ENCODE results near the gene FZR1.

The FZR1 gene

GRCh38 chr19:3471954-3472655 is 34.0 kb upstream of the FZR1 start:
- Histone ChIP-seq H3K36me3 (peaks cover 39% of the 10 kb centered on the region), H3K4me1 (peaks cover 53% of the 10 kb centered on the region), H3K27me3 (no peaks in the 10 kb centered on the region), H3K4me2 (peak overlapping the region; percentile 19; the same call in 1 of the 2 replicates), H4K20me1 (peaks cover 52% of the 10 kb centered on the region), H3K9ac (no peak overlapping the region), H3K4me3 (no peak overlapping the region), H3K9me3 (peaks cover 9% of the 10 kb centered on the region), H3K27ac (no peak overlapping the region)
- no peak for TF ChIP-seq Cebpa-rat (IDR thresholded peaks at IDR 0.05)

DNA sequence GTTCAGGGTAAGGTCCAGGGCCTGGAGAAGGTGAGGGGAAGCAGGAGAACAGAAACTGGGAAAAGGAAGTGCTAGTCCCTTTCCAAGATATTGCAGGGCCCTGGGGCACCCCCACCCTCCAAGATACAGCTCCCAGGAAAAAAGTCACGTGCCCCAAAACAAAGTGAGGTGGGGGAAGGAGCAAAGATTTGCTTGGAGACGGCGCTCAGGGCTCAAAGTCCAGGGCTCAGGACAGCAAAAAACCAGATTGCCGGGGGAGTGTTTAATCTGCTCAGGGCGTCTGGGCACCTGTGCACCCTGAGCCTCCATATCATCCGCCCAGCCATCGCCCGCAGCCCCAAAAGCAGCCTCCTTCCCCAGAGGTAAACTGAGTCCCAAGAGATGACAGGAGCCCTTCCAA is 32.1 kb upstream of the FZR1 start:
- Histone ChIP-seq H3K4me2 (no peak overlapping the region), H3K9me3 (no peaks in the 10 kb centered on the region; the same call in 1 of the 2 replicates), H3K9ac (no peak overlapping the region), H3K27ac (no peak overlapping the region), H3K36me3 (peaks cover 32% of the 10 kb centered on the region), H4K20me1 (peaks cover 51% of the 10 kb centered on the region), H3K4me3 (no peak overlapping the region), H3K4me1 (peaks cover 63% of the 10 kb centered on the region), H3K27me3 (no peaks in the 10 kb centered on the region)
- TF ChIP-seq Cebpa-rat (IDR thresholded peaks at IDR 0.05), result no peak

DNA sequence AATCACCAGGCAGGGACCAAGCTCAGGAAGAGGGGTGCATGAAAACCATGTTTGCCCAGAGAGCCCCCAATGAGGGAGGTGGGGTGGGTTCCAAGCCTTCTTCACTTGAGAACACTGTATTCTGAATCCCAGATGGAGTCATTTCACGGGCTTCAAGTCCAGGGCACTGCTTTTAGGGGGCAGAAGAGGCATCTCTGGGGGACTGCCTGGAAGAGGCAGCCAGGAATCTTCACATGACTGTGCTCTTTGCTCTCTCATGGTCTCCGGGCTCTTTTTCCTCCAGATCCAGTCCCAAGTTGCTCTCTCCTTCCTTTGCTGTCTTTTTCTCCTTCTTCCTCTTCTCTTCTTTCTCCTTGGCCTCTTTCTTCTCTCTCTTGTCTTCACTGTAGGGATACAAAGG is 31.5 kb upstream of the FZR1 start:
- no peak overlapping the region for H3K27ac ChIP-seq

GRCh38 chr19:3475449-3475848 is 30.7 kb upstream of the FZR1 start:
- Histone ChIP-seq H3K27ac (no peak overlapping the region), H3K9ac (no peak overlapping the region), H3K9me3 (no peaks in the 10 kb centered on the region; the same call in 1 of the 2 replicates), H3K4me1 (peaks cover 51% of the 10 kb centered on the region), H3K27me3 (no peaks in the 10 kb centered on the region), H3K36me3 (peaks cover 32% of the 10 kb centered on the region), H3K4me3 (no peak overlapping the region), H3K4me2 (no peak overlapping the region), H4K20me1 (peaks cover 37% of the 10 kb centered on the region)
- no peak for TF ChIP-seq Cebpa-rat (IDR thresholded peaks at IDR 0.05)

More for the DNA sequence above, 31.5 kb upstream of the FZR1 start:
- Histone ChIP-seq H3K36me3 (peaks cover 32% of the 10 kb centered on the region), H3K27me3 (no peaks in the 10 kb centered on the region), H3K9me3 (no peaks in the 10 kb centered on the region; the same call in 1 of the 2 replicates), H3K9ac (no peak overlapping the region), H4K20me1 (peaks cover 45% of the 10 kb centered on the region), H3K4me2 (no peak overlapping the region), H3K4me1 (peaks cover 57% of the 10 kb centered on the region), H3K4me3 (no peak overlapping the region)
- no peak for TF ChIP-seq Cebpa-rat (IDR thresholded peaks at IDR 0.05)

DNA sequence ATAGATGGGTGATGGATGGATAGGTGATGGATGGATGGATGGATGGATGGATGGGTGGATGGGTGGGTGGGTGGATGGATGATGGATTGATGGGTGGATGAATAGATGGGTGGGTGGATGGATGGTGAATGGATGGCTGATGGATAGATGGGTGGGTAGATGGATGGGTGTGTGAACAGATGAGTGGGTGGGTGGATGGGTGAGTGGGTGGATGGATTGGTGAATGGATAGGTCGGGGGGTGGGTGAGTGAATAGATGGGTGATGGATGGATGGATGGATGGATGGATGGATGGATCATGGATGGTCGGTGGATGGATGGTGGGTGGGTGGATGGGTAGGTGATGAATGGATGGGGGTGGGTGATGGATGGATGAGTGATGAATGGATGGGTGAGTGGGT is 29.3 kb upstream of the FZR1 start:
- Histone ChIP-seq H3K9ac (no peak overlapping the region), H3K4me3 (no peak overlapping the region), H4K20me1 (peaks cover 34% of the 10 kb centered on the region), H3K9me3 (no peaks in the 10 kb centered on the region; the same call in 1 of the 2 replicates), H3K4me1 (peaks cover 52% of the 10 kb centered on the region), H3K36me3 (peaks cover 36% of the 10 kb centered on the region), H3K27ac (no peak overlapping the region), H3K4me2 (no peak overlapping the region; the same call in 1 of the 2 replicates), H3K27me3 (no peaks in the 10 kb centered on the region)
- no peak for TF ChIP-seq Cebpa-rat (IDR thresholded peaks at IDR 0.05)

DNA sequence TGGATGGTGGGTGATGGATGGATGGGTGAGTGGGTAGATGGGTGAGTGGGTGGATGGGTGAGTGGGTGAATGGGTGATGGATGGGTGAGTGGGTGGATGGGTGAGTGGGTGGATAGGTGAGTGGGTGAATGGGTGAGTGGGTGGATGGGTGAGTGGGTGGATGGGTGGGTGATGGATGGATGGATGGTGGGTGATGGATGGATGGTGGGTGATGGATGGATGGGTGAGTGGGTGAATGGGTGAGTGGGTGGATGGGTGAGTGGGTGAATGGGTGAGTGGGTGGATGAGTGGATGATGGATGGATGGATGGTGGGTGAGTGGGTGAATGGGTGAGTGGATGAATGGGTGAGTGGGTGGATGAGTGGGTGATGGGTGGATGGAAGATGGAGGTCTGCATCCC is 28.6 kb upstream of the FZR1 start:
- Histone ChIP-seq H4K20me1 (peaks cover 27% of the 10 kb centered on the region), H3K4me2 (peak overlapping the region; percentile 89), H3K4me1 (peaks cover 49% of the 10 kb centered on the region), H3K27me3 (no peaks in the 10 kb centered on the region), H3K4me3 (peak overlapping the region; percentile 61), H3K36me3 (peaks cover 43% of the 10 kb centered on the region), H3K9ac (peak overlapping the region; percentile 67; the same call in 1 of the 2 replicates), H3K9me3 (no peaks in the 10 kb centered on the region; the same call in 1 of the 2 replicates), H3K27ac (peak overlapping the region; percentile 90)
- TF ChIP-seq Cebpa-rat (IDR thresholded peaks at IDR 0.05), result no peak

GRCh38 chr19:3477951-3478350 is 28.2 kb upstream of the FZR1 start:
- H3K9ac ChIP-seq, result peak overlapping the region; percentile 67
- no peaks in the 10 kb centered on the region for H3K27me3 ChIP-seq

GRCh38 chr19:3478409-3479176 is 27.5 kb upstream of the FZR1 start:
- peak overlapping the region; percentile 61 for H3K4me3 ChIP-seq
- H3K36me3 ChIP-seq, result peaks cover 49% of the 10 kb centered on the region
- peak overlapping the region; percentile 89 for H3K4me2 ChIP-seq
- peak overlapping the region; percentile 90 for H3K27ac ChIP-seq
- H3K9ac ChIP-seq, result peak overlapping the region; percentile 67
- no peaks in the 10 kb centered on the region for H3K27me3 ChIP-seq
- no peaks in the 10 kb centered on the region; the same call in 1 of the 2 replicates for H3K9me3 ChIP-seq
- TF ChIP-seq Cebpa-rat (IDR thresholded peaks at IDR 0.05), result no peak
- H3K4me1 ChIP-seq, result peaks cover 39% of the 10 kb centered on the region
- peaks cover 16% of the 10 kb centered on the region for H4K20me1 ChIP-seq

More at GRCh38 chr19:3477951-3478350, 28.2 kb upstream of the FZR1 start:
- Histone ChIP-seq H3K4me1 (peaks cover 45% of the 10 kb centered on the region), H3K27ac (peak overlapping the region; percentile 90), H3K36me3 (peaks cover 45% of the 10 kb centered on the region), H3K4me3 (peak overlapping the region; percentile 61), H3K9me3 (no peaks in the 10 kb centered on the region; the same call in 1 of the 2 replicates), H3K4me2 (peak overlapping the region; percentile 89), H4K20me1 (peaks cover 22% of the 10 kb centered on the region)
- no peak for TF ChIP-seq Cebpa-rat (IDR thresholded peaks at IDR 0.05)

- Histone ChIP-seq H3K9me3 (no peaks in the 10 kb centered on the region; the same call in 1 of the 2 replicates), H3K4me3 (peak overlapping the region; percentile 62), H3K4me1 (peaks cover 44% of the 10 kb centered on the region), H3K36me3 (peaks cover 42% of the 10 kb centered on the region), H4K20me1 (peaks cover 9% of the 10 kb centered on the region), H3K27ac (peak overlapping the region; percentile 90), H3K9ac (peak overlapping the region; percentile 67), H3K4me2 (peak overlapping the region; percentile 89), H3K27me3 (no peaks in the 10 kb centered on the region)
- no peak for TF ChIP-seq Cebpa-rat (IDR thresholded peaks at IDR 0.05)
Observed at GRCh38 chr19:3479177-3479833, 26.8 kb upstream of the FZR1 start.
